Measurements from ENCODE around the gene GCK.

GRCh38 chr7:44213206-44213876, 24.1 kb upstream of the GCK start:
- TF ChIP-seq CTCF (IDR thresholded peaks at IDR 0.05; ENCODE audit: insufficient read depth, low read length, poor library complexity, severe bottlenecking) (no peak), EZH2phosphoT487 (conservative IDR thresholded peaks at IDR 0.05; ENCODE audit: low read length) (no peak)
